ENCODE data around the gene ADGRV1.

ADGRV1 gene

DNA sequence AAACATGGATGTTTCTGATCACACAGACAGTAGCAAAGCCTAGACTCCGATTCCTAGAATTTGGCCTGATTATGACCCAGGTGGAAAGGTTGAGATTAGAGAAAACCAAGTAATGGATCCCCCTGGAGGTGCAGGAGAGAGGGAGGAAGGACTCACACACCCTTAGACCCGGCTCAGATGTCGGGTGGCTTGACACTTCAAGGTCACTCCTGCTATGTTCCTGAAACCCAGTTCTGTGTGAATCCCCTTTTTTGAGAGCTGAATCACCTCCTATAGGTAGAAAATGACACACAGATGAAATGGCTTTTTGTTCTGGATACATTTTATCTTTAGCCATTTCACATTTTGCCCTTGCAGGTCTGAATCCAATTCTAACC, 631.7 kb downstream of the ADGRV1 start:
- no peak for DNase-seq (ENCODE audit: low spot score)

- DNase-seq (ENCODE audit: low spot score) = no peak
Observed at GRCh38 chr5:91194824-91195381, 636.3 kb downstream of the ADGRV1 start.

GRCh38 chr5:91200692-91201091, 642.1 kb downstream of the ADGRV1 start:
- no peak for DNase-seq (ENCODE audit: low spot score)

- DNase-seq (ENCODE audit: low spot score) = no peak
Observed at GRCh38 chr5:91206103-91206502, 647.5 kb downstream of the ADGRV1 start.

DNA sequence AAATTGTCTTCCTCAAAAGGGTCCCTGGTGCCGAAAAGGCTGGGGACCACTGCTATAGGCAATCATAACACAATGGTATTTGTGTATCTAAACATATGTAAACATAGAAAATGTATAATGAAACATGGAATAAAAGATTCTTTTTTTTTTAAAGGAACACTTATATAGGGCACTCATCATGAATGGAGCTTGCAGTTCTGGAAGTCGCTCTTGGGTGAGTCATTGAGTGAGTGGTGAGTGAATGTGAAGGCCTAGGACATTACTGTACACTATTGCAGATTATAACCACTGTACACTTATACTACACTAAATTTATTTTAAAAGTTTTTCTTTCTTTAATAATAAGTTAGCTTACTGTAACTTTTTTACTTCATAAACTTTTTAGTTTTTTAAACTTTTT, 648.1 kb downstream of the ADGRV1 start:
- no peak for DNase-seq (ENCODE audit: low spot score)

GRCh38 chr5:91207248-91207647, 648.7 kb downstream of the ADGRV1 start:
- no peak for DNase-seq (ENCODE audit: low spot score)

GRCh38 chr5:91211997-91212713, 653.6 kb downstream of the ADGRV1 start:
- DNase-seq (ENCODE audit: low spot score) = no peak

GRCh38 chr5:91212714-91213092, 654.1 kb downstream of the ADGRV1 start:
- no peak for DNase-seq (ENCODE audit: low spot score)

All from SK-N-DZ (cell line).